ENCODE measurements around the gene CPNE7. TPM values are rescaled to one million over a fixed set of nuclear protein-coding genes. Genes with fewer than 3 reads are reported as not detected.
"Not testable (repeated sequence)": the region's sequence is repeated elsewhere in the genome, so short reads cannot be mapped to it uniquely, and the experiment has no call there.

CPNE7 gene
- total and polyA plus RNA-seq, 9 donors, result 0.36 to 4.0 (median 0.92) TPM; not detected in 2

DNA sequence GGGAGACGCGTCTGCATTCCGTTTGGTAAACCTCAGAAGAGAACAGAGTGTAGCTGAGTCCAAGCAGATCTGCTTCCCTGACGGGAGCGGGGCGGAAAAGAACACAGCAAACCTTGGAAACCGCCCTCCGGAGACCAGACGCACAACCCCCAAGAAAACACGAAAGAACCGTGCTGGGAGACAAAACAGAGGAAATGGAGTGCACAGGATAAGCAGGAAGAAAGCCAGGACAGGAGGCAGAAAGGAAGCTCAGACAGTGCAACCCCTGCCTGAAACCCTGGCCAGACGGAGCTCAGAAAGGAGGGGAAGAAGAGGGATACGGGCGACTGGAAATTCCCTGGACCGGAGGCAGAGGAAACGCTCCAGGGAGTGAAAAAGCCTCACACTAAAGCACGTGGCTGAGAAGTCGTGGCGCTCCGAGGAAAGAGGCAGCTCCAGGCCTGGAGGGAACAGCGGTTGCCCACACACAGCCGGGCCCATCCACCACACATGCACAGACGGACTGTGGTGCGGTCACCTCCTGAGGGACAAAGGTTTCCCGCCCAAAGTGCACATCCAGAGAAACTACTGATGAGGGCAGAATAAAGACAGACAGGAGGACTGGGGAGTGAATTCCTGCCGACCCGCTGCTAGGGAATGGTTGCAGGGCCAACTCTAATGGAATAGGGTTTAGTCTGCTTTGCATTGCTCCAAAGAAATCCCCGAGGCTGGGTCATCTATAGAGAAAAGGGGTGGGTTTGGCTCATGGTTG lies 48.1 kb downstream of the CPNE7 start:
- Histone ChIP-seq H3K4me1 (ENCODE audit: insufficient read depth) (no peaks in the 10 kb centered on the region), H3K4me3 (no peak overlapping the region), H3K27ac (no peak overlapping the region), H3K9me3 (no peaks in the 10 kb centered on the region), H3K27me3 (no peaks in the 10 kb centered on the region), H3K36me3 (no peaks in the 10 kb centered on the region)
- no peak for DNase-seq
- WGBS, 3 donors, result 25 to 29% (median 28%) methylated on average over 28 of the region's 28 CpGs
- TF ChIP-seq POLR2A (IDR thresholded peaks at IDR 0.05), result no peak
- no peak for TF ChIP-seq CTCF (IDR thresholded peaks at IDR 0.05)
- TF ChIP-seq EP300 (IDR thresholded peaks at IDR 0.05), result no peak
- intact Hi-C loops (cut with DNase I), result no loop called here

DNA sequence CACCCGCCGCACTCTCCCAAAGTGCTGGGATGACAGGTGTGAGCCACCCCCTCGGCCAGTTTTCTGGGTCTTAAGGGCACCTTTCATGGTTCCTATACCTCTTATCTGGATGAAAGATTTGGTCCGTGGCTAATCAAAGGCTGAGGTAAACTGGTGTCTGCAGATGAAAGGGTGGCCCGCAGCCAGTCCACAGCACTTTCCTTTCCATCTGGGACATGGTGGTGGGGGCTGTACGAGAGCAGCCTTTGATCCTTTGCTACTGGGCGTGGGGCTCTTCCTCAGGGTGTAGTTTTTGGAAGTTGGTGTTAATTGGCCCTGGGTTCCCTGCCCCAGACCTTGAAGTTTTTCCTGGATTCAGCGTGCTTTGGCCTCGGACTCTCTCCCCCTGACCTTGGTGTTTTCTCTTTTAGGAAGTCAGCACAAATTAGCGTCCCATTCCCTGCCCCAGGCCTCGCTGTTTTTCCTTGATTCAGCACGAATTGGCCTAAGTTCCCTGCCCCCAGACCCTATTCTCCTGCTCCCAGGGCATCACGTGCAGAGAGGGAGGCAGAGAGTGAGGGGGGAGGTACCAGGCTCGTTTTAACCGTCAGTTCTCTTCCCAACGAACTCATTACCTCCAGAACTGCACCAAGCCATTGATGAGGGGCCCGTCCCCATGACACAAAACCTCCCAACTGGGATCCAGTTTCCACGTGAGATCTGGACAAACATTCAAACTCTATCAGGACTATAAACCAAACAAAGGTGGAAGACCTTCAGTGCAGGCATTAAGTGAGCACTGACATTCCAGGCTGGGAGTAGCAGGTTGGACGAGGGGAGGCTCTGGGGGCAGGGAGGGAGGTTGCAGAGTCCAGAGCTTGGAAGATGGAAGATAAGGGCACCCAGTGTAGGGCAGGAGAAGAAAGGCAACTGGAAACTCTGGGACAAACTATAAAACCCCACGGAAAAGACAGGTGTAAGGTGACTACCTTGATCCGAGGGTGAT lies 49.5 kb downstream of the CPNE7 start:
- Histone ChIP-seq H3K36me3 (no peaks in the 10 kb centered on the region), H3K27me3 (no peaks in the 10 kb centered on the region), H3K27ac (no peak overlapping the region), H3K4me3 (no peak overlapping the region), H3K9me3 (no peaks in the 10 kb centered on the region), H3K4me1 (ENCODE audit: insufficient read depth) (no peaks in the 10 kb centered on the region)
- 36 to 44% (median 44%) methylated on average over 21 of the region's 21 CpGs for WGBS, 3 donors
- DNase-seq, result no peak
- intact Hi-C loops (cut with DNase I), result no loop called here
- TF ChIP-seq EP300 (IDR thresholded peaks at IDR 0.05) (no peak), POLR2A (IDR thresholded peaks at IDR 0.05) (no peak)

- no peaks in the 10 kb centered on the region for H3K9me3 ChIP-seq
- intact Hi-C loops (cut with DNase I), result loop anchor here in 1 of 4 donors (10.0 kb wide), 1 partner anchor 395 kb away; no protein-coding TSS in a partner anchor
- no peak for DNase-seq
- H3K27me3 ChIP-seq, result no peaks in the 10 kb centered on the region
- no peak for TF ChIP-seq EP300 (IDR thresholded peaks at IDR 0.05)
- no peak for TF ChIP-seq POLR2A (IDR thresholded peaks at IDR 0.05)
- no peak for TF ChIP-seq CTCF (IDR thresholded peaks at IDR 0.05)
- H3K36me3 ChIP-seq, result no peaks in the 10 kb centered on the region
- H3K27ac ChIP-seq, result no peak overlapping the region
- 90 to 97% (median 96%) methylated on average over 14 to 17 of the region's 17 CpGs for WGBS, 3 donors
- H3K4me1 ChIP-seq (ENCODE audit: insufficient read depth), result no peaks in the 10 kb centered on the region
- H3K4me3 ChIP-seq, result no peak overlapping the region
Observed at GRCh38 chr16:89629827-89630610, 54.5 kb downstream of the CPNE7 start.

GRCh38 chr16:89633064-89633631 lies 57.6 kb downstream of the CPNE7 start:
- no peaks in the 10 kb centered on the region for H3K36me3 ChIP-seq
- 64 to 83% (median 66%) methylated on average over 11 to 19 of the region's 19 CpGs for WGBS, 3 donors
- no peak for TF ChIP-seq POLR2A (IDR thresholded peaks at IDR 0.05)
- TF ChIP-seq EP300 (IDR thresholded peaks at IDR 0.05), result no peak
- no peak for TF ChIP-seq CTCF (IDR thresholded peaks at IDR 0.05)
- intact Hi-C loops (cut with DNase I), result loop anchor here in 1 of 4 donors (10.0 kb wide), 1 partner anchor 398 kb away; no protein-coding TSS in a partner anchor
- H3K9me3 ChIP-seq, result no peaks in the 10 kb centered on the region
- DNase-seq, result no peak
- H3K4me1 ChIP-seq (ENCODE audit: insufficient read depth), result no peaks in the 10 kb centered on the region
- no peak overlapping the region for H3K4me3 ChIP-seq
- H3K27me3 ChIP-seq, result no peaks in the 10 kb centered on the region
- no peak overlapping the region for H3K27ac ChIP-seq

DNA sequence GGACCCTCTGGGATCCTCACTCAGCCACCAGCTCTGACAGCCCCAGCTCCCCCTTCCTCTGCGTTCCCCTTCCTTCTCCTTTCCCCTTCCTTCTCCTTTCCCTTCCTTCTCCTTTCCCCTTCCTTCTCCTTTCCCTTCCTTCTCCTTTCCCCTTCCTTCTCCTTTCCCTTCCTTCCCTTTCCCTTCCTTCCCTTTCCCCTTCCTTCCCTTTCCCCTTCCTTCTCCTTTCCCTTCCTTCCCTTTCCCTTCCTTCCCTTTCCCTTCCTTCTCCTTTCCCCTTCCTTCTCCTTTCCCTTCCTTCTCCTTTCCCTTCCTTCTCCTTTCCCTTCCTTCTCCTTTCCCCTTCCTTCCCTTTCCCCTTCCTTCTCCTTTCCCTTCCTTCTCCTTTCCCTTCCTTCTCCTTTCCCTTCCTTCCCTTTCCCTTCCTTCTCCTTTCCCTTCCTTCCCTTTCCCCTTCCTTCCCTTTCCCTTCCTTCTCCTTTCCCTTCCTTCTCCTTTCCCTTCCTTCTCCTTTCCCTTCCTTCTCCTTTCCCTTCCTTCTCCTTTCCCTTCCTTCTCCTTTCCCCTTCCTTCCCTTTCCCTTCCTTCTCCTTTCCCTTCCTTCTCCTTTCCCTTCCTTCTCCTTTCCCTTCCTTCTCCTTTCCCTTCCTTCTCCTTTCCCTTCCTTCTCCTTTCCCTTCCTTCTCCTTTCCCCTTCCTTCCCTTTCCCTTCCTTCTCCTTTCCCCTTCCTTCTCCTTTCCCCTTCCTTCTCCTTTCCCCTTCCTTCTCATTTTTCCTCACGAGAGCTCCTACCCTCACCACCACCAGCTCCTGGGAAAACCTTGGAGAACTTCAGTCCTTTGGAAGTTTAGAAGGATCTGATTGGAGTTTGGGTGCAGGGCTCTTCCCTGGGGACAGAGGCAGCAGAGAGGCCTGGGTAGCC lies 59.2 kb downstream of the CPNE7 start:
- H3K4me1 ChIP-seq (ENCODE audit: insufficient read depth); H3K27me3 ChIP-seq; H3K27ac ChIP-seq; H3K9me3 ChIP-seq; DNase-seq; H3K4me3 ChIP-seq; H3K36me3 ChIP-seq: not testable (repeated sequence)
- intact Hi-C loops (cut with DNase I), result loop anchor here in 1 of 4 donors (10.0 kb wide), 1 partner anchor 400 kb away; no protein-coding TSS in a partner anchor
- WGBS, 3 donors, result 53 to 61% (median 58%) methylated on average over 2 of the region's 2 CpGs
